Right atrium auricular region (tissue), 2 donors: Measurements from ENCODE around the gene HLA-B. TPM values are rescaled to one million over a fixed set of nuclear protein-coding genes. Genes with fewer than 3 reads are reported as not detected.
"Not testable (repeated sequence)": the region's sequence is repeated elsewhere in the genome, so short reads cannot be mapped to it uniquely, and the experiment has no call there.

ENCODE experiments used
- DNase-seq: peaks from one replicate; pipeline ENCODE4 v3.0.0-alpha.2; 2019; ENCODE audit warnings: low spot score
- H3K27ac ChIP-seq, 2 donors: fragments of 200-600 bp; sonication (generic); 1 replicate in 1 of 2; 2 replicates in 1 of 2; pipeline ENCODE4 v1.5.1; 2016 to 2019
- H3K27me3 ChIP-seq, 2 donors: fragments of 200-600 bp; sonication (generic); one replicate each; pipeline versions ENCODE4 v1.5.1 to v1.6.0; 2017 to 2019
- H3K36me3 ChIP-seq: fragments of 200-600 bp; sonication (generic); one replicate; pipeline ENCODE4 v1.5.1; 2016
- H3K4me1 ChIP-seq, 2 donors: fragments of 200-600 bp; sonication (generic); one replicate each; pipeline versions ENCODE4 v1.5.1 to v1.6.0; 2017 to 2019
- H3K4me3 ChIP-seq, 2 donors: fragments of 200-600 bp; sonication (generic); 1 replicate in 1 of 2; 2 replicates in 1 of 2; pipeline ENCODE4 v1.5.1; 2017 to 2019; ENCODE audit warnings: mild to moderate bottlenecking in 1 of 2, moderate library complexity in 1 of 2
- H3K9me3 ChIP-seq, 2 donors: fragments of 200-600 bp; sonication (generic); one replicate each; pipeline ENCODE4 v1.5.1; 2019
- CTCF ChIP-seq, 2 donors: fragments of 200-600 bp; sonication (generic); IDR thresholded peaks; one replicate each; pipeline ENCODE4 v1.5.1; 2019; ENCODE audit warnings: antibody characterized with exemption in 2 of 2
- total RNA-seq, 2 donors: library from RNA; depleted of rRNA; stranded (reverse); fragments of >200 nt; gene quantifications; one replicate each; pipeline ENCODE4 v1.1.0, GENCODE V29; 2016

HLA-B gene
- total RNA-seq, 2 donors from 2014 or later = 297 to 584 TPM

DNA sequence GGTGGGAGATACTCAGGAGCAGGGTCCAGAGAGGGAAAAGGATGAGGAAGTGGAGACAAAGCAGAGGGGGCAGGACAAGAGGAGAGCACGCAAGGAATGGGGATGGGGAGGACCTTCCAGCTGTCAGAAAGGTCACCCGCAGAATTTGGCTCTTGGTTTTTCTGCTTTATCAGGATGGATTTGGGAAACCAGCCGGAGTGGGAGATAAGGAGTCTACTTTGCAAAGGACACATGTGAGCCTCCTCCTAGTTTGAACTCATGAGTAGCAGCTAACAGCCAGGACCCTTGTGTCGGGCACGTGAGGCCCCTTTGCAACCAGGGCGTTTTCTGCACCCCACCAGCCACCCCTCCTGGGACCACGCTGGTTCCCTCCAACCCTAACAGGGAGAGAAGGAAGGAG is 38.9 kb upstream of the HLA-B start:
- Histone ChIP-seq H3K27ac (no peak overlapping the region), H3K4me3 (no peak overlapping the region)

GRCh38 chr6:31394381-31394780 is 37.4 kb upstream of the HLA-B start:
- H3K4me3 ChIP-seq = no peak overlapping the region
- TF ChIP-seq CTCF (IDR thresholded peaks at IDR 0.05) = no peak

More for the DNA sequence above, 38.9 kb upstream of the HLA-B start:
- Histone ChIP-seq H3K27me3 (no peaks in the 10 kb centered on the region), H3K36me3 (no peaks in the 10 kb centered on the region), H3K4me1 (peaks cover 0 to 27% of the 10 kb centered on the region in 2 donors), H3K9me3 (no peaks in the 10 kb centered on the region)
- no peak for DNase-seq
- no peak for TF ChIP-seq CTCF (IDR thresholded peaks at IDR 0.05)

DNA sequence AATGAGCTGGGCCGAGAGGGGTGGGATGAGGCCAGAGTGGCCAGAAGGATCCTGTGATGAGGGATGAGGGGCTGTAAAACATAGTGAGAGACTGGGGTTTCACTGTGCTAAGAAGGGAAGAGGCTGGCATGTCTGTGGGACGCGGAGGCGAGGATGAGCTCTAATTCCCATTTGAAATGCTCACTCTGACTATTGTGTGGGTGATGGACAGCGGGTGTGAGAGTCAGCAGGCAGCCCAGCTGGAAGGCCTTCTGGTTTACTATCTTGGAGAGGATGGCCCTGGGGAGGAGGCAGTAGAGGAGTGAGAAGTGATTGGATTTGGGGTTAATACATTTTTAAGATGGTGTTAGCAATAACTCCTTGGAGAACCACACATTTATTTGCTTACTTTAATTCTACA is 37.0 kb upstream of the HLA-B start:
- H3K27me3 ChIP-seq = no peaks in the 10 kb centered on the region
- TF ChIP-seq CTCF (IDR thresholded peaks at IDR 0.05) = no peak

More at GRCh38 chr6:31394381-31394780, 37.4 kb upstream of the HLA-B start:
- Histone ChIP-seq H3K27ac (no peak overlapping the region), H3K4me1 (peaks cover 0 to 27% of the 10 kb centered on the region in 2 donors), H3K27me3 (no peaks in the 10 kb centered on the region), H3K9me3 (no peaks in the 10 kb centered on the region), H3K36me3 (no peaks in the 10 kb centered on the region)
- no peak for DNase-seq

DNA sequence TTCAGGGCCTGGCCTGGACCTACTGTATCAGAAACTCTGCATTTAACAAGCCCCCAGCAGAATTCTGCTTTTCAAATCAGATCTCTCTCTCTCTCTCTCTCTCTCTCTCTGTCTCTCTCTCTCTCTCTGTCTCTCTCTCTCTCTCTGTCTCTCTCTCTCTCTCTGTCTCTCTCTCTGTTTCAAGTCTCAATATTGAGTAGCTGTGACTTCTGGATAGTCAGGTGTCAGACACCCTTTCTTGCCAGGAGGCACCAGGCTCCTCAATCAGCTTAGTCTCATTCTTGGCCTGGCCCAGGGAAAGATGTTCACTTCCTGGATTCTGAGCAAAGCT is 32.8 kb upstream of the HLA-B start:
- H3K4me3 ChIP-seq, H3K27me3 ChIP-seq, DNase-seq, H3K4me1 ChIP-seq, H3K9me3 ChIP-seq, H3K27ac ChIP-seq, H3K36me3 ChIP-seq: not testable (repeated sequence)

More for the DNA sequence above, 37.0 kb upstream of the HLA-B start:
- Histone ChIP-seq H3K4me1 (peaks cover 0 to 24% of the 10 kb centered on the region in 2 donors), H3K4me3 (no peak overlapping the region), H3K36me3 (no peaks in the 10 kb centered on the region), H3K27ac (no peak overlapping the region), H3K9me3 (no peaks in the 10 kb centered on the region)
- DNase-seq = no peak

DNA sequence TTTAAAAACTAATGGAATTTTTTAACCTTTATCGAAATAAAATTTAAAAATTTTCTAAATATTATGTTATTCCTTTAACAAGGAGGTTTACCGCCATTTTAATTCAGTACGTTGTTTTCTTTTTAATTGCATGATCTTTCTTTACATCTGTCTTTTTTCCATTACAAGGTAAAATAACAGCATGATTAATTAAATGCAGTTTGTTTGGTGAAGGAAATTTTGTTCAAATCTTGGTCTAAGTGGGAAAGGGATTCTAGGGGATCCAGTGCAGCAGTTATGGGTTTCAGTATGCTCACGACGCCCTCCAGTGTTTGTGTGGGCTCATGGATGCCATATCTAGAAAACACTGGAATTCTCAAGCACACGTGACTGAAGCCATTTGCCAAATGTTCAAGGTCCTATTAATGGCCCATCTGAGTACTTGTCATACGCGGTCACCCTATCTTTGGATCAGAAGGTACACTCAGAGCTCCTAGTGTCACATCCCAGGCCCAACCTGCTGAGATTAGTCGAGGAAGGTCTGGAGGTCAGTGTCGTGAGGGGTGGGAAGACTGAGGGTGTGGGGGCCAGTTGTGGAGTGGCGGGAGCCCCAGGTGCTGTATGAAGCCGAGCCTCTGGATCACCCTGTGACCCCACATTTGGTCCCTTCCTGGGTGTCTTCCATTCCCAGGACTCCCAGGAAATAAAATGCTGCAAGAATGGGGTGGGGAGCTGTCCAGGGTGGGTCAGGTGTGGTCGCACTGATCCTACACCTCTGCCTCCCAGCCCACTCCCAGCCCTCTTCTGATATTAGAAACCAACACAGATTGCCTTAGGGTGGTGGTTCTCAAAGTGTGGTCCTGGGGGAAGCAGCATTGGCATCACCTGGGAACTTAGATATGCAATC is 32.2 kb upstream of the HLA-B start:
- not testable (repeated sequence) for H3K27me3 ChIP-seq, DNase-seq, H3K4me3 ChIP-seq, H3K36me3 ChIP-seq, H3K27ac ChIP-seq, H3K4me1 ChIP-seq, H3K9me3 ChIP-seq

- no peak for TF ChIP-seq CTCF (IDR thresholded peaks at IDR 0.05)
- Histone ChIP-seq H3K27ac (no peak overlapping the region), H3K4me1 (no peaks in the 10 kb centered on the region), H3K4me3 (no peak overlapping the region), H3K27me3 (no peaks in the 10 kb centered on the region), H3K9me3 (no peaks in the 10 kb centered on the region), H3K36me3 (no peaks in the 10 kb centered on the region)
- DNase-seq = no peak
Measured at GRCh38 chr6:31386977-31387376, 30.0 kb upstream of the HLA-B start.

DNA sequence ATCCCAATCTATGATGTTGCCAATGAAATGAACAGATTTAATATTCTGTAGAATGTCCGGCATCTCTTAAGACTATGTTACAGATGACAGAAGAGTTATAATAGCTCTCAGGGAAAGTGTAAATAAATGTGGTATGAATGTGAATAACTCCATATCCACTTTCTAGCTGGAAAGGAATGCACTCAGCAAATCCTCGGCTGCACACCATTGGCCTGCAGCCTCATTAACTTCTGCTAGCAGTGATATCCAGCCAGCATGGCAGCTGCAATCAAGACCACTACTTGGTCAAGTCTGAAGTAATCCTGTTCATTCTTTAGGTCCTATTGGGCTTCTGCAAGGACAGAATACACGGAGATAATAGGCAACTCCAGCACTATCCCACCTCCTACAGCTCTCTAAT is 29.1 kb upstream of the HLA-B start:
- no peak for TF ChIP-seq CTCF (IDR thresholded peaks at IDR 0.05)
- Histone ChIP-seq H3K27ac (no peak overlapping the region), H3K27me3 (no peaks in the 10 kb centered on the region), H3K9me3 (no peaks in the 10 kb centered on the region), H3K4me1 (no peaks in the 10 kb centered on the region), H3K36me3 (no peaks in the 10 kb centered on the region), H3K4me3 (no peak overlapping the region)
- DNase-seq = no peak
